ENCODE measurements around the gene ZMAT5.

The ZMAT5 gene

GRCh38 chr22:29813563-29813962, 46.8 kb upstream of the ZMAT5 start:
- Histone ChIP-seq H3K36me3 (ENCODE audit: control insufficient read depth, insufficient read depth, low read length) (no peaks in the 10 kb centered on the region), H3K4me2 (ENCODE audit: low read length) (no peak overlapping the region), H3K27me3 (ENCODE audit: control insufficient read depth, insufficient read depth, low read length) (no peaks in the 10 kb centered on the region), H3K27ac (no peak overlapping the region), H3K79me2 (no peaks in the 10 kb centered on the region), H3K4me3 (ENCODE audit: low read depth, low read length) (no peak overlapping the region), H3K9me3 (ENCODE audit: control insufficient read depth, low read length) (no peaks in the 10 kb centered on the region), H3K9ac (no peak overlapping the region), H2AFZ (no peak overlapping the region), H3K4me1 (no peaks in the 10 kb centered on the region)
- TF ChIP-seq CTCF (IDR thresholded peaks at IDR 0.05), result no peak

GRCh38 chr22:29813126-29813525, 46.3 kb upstream of the ZMAT5 start:
- H3K4me1 ChIP-seq, result no peaks in the 10 kb centered on the region
- no peak for TF ChIP-seq CTCF (IDR thresholded peaks at IDR 0.05)
- H3K27me3 ChIP-seq (ENCODE audit: control insufficient read depth, insufficient read depth, low read length), result no peaks in the 10 kb centered on the region

GRCh38 chr22:29811377-29811776, 44.6 kb upstream of the ZMAT5 start:
- no peak overlapping the region for H2AFZ ChIP-seq
- no peak overlapping the region for H3K4me3 ChIP-seq (ENCODE audit: low read depth, low read length)
- no peaks in the 10 kb centered on the region for H3K36me3 ChIP-seq (ENCODE audit: control insufficient read depth, insufficient read depth, low read length)
- H3K9ac ChIP-seq, result no peak overlapping the region
- H3K4me1 ChIP-seq, result no peaks in the 10 kb centered on the region
- H3K27me3 ChIP-seq (ENCODE audit: control insufficient read depth, insufficient read depth, low read length), result no peaks in the 10 kb centered on the region
- no peak overlapping the region for H3K27ac ChIP-seq
- no peaks in the 10 kb centered on the region for H3K9me3 ChIP-seq (ENCODE audit: control insufficient read depth, low read length)
- no peak overlapping the region for H3K4me2 ChIP-seq (ENCODE audit: low read length)
- no peaks in the 10 kb centered on the region for H3K79me2 ChIP-seq
- no peak for TF ChIP-seq CTCF (IDR thresholded peaks at IDR 0.05)

More at GRCh38 chr22:29813126-29813525, 46.3 kb upstream of the ZMAT5 start:
- no peaks in the 10 kb centered on the region for H3K36me3 ChIP-seq (ENCODE audit: control insufficient read depth, insufficient read depth, low read length)
- no peak overlapping the region for H2AFZ ChIP-seq
- H3K9me3 ChIP-seq (ENCODE audit: control insufficient read depth, low read length), result no peaks in the 10 kb centered on the region
- no peak overlapping the region for H3K9ac ChIP-seq
- no peak overlapping the region for H3K27ac ChIP-seq
- no peak overlapping the region for H3K4me3 ChIP-seq (ENCODE audit: low read depth, low read length)
- H3K79me2 ChIP-seq, result no peaks in the 10 kb centered on the region
- H3K4me2 ChIP-seq (ENCODE audit: low read length), result no peak overlapping the region

GRCh38 chr22:29810216-29810615, 43.4 kb upstream of the ZMAT5 start:
- no peak overlapping the region for H3K27ac ChIP-seq
- H3K36me3 ChIP-seq (ENCODE audit: control insufficient read depth, insufficient read depth, low read length), result no peaks in the 10 kb centered on the region
- no peaks in the 10 kb centered on the region for H3K9me3 ChIP-seq (ENCODE audit: control insufficient read depth, low read length)
- H3K4me2 ChIP-seq (ENCODE audit: low read length), result no peak overlapping the region
- H3K27me3 ChIP-seq (ENCODE audit: control insufficient read depth, insufficient read depth, low read length), result no peaks in the 10 kb centered on the region
- no peak for TF ChIP-seq CTCF (IDR thresholded peaks at IDR 0.05)
- no peak overlapping the region for H3K9ac ChIP-seq
- no peak overlapping the region for H2AFZ ChIP-seq
- H3K4me3 ChIP-seq (ENCODE audit: low read depth, low read length), result no peak overlapping the region
- no peaks in the 10 kb centered on the region for H3K4me1 ChIP-seq
- H3K79me2 ChIP-seq, result no peaks in the 10 kb centered on the region

GRCh38 chr22:29806196-29806595, 39.4 kb upstream of the ZMAT5 start:
- Histone ChIP-seq H3K4me2 (ENCODE audit: low read length) (no peak overlapping the region), H3K36me3 (ENCODE audit: control insufficient read depth, insufficient read depth, low read length) (no peaks in the 10 kb centered on the region), H3K9me3 (ENCODE audit: control insufficient read depth, low read length) (no peaks in the 10 kb centered on the region), H3K27me3 (ENCODE audit: control insufficient read depth, insufficient read depth, low read length) (no peaks in the 10 kb centered on the region), H3K79me2 (no peaks in the 10 kb centered on the region), H3K9ac (no peak overlapping the region), H3K4me3 (ENCODE audit: low read depth, low read length) (no peak overlapping the region), H3K4me1 (no peaks in the 10 kb centered on the region), H2AFZ (no peak overlapping the region), H3K27ac (no peak overlapping the region)
- TF ChIP-seq CTCF (IDR thresholded peaks at IDR 0.05), result no peak

All from parathyroid adenoma (tissue), 2 donors.